ENCODE data around the gene SSNA1. TPM values are rescaled to one million over a fixed set of nuclear protein-coding genes. Genes with fewer than 3 reads are reported as not detected.

SSNA1 gene
- total RNA-seq, 3 donors from 2014 or later, result 75.0 to 92.8 (median 82.7) TPM

- H3K27ac ChIP-seq, result no peak overlapping the region
- H3K27me3 ChIP-seq, result no peaks in the 10 kb centered on the region
- no peak for DNase-seq (ENCODE audit: low spot score in 2 of 2)
- TF ChIP-seq POLR2A (IDR thresholded peaks at IDR 0.05) (no peak), POLR2AphosphoS5 (IDR thresholded peaks at IDR 0.05) (no peak)
- TF ChIP-seq, protein P1, sequence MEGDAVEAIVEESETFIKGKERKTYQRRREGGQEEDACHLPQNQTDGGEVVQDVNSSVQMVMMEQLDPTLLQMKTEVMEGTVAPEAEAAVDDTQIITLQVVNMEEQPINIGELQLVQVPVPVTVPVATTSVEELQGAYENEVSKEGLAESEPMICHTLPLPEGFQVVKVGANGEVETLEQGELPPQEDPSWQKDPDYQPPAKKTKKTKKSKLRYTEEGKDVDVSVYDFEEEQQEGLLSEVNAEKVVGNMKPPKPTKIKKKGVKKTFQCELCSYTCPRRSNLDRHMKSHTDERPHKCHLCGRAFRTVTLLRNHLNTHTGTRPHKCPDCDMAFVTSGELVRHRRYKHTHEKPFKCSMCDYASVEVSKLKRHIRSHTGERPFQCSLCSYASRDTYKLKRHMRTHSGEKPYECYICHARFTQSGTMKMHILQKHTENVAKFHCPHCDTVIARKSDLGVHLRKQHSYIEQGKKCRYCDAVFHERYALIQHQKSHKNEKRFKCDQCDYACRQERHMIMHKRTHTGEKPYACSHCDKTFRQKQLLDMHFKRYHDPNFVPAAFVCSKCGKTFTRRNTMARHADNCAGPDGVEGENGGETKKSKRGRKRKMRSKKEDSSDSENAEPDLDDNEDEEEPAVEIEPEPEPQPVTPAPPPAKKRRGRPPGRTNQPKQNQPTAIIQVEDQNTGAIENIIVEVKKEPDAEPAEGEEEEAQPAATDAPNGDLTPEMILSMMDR (IDR thresholded peaks at IDR 0.05), result no peak
- peaks cover 0 to 8% of the 10 kb centered on the region in 2 donors for H3K4me1 ChIP-seq
- no peaks in the 10 kb centered on the region for H3K9me3 ChIP-seq
- H3K4me3 ChIP-seq, result peak overlapping the region in 2 of 3 donors; percentile 19 to 48
- no peaks in the 10 kb centered on the region for H3K36me3 ChIP-seq
- intact Hi-C loops (cut with DNase I; ENCODE audit: low total_unique reads), result no loop called here
Observed at GRCh38 chr9:137212520-137212919, 24.0 kb downstream of the SSNA1 start.

DNA sequence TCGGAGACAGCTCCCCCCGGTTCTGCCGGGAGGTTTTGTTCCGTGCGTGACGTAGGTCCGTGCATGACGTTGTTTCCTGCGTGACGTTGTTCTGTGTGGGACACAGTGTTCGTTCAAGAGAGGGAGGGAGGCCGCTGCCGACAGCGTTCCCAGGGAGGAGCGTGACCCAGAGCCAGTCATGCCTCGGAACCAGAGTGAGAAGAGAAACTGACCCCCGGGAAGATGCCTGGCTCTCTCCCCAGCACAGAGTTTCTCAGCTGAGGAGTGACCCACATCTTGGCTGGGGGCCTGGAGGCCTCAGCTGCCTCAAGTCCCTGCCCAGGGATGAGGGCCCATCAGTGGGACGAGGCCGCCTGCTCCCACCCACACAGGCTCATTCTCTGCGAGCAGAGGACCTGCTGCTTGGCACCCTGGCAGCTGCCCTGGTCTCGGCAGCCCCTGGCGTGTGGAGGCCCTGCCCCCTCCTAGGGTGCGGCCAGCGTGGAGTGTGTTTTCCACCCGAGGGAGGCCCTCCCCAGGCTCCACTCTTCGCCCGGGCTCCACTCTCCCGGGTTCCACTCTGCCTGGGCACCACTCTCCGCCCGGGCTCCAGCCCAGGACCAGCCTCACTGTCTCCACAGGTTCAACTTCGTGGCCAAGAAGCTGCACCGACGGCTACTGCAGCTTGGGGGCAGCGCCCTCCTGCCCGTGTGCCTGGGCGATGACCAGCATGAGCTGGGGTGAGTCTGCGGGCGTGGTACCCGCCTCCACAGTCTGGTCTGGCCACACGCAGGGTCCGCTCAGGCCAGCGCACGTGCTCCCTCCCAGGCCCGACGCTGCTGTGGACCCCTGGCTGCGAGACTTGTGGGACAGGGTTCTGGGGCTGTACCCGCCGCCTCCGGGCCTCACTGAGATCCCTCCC lies 24.9 kb downstream of the SSNA1 start:
- intact Hi-C loops (cut with DNase I; ENCODE audit: low total_unique reads), result no loop called here
- TF ChIP-seq POLR2AphosphoS5 (IDR thresholded peaks at IDR 0.05), result no peak
- TF ChIP-seq, protein P1 (IDR thresholded peaks at IDR 0.05), result no peak
- no peak for TF ChIP-seq POLR2A (IDR thresholded peaks at IDR 0.05)
- no peak for DNase-seq (ENCODE audit: low spot score in 2 of 2)
- H3K4me1 ChIP-seq, result peaks cover 0 to 17% of the 10 kb centered on the region in 2 donors
- H3K27me3 ChIP-seq, result no peaks in the 10 kb centered on the region
- peak overlapping the region in 2 of 3 donors; percentile 19 to 48 for H3K4me3 ChIP-seq
- no peaks in the 10 kb centered on the region for H3K36me3 ChIP-seq
- H3K9me3 ChIP-seq, result no peaks in the 10 kb centered on the region
- H3K27ac ChIP-seq, result peak overlapping the region in 1 of 2 donors; percentile 74

GRCh38 chr9:137214620-137215019 lies 26.1 kb downstream of the SSNA1 start:
- no peak overlapping the region for H3K4me3 ChIP-seq
- TF ChIP-seq, protein P1 (IDR thresholded peaks at IDR 0.05), result no peak
- TF ChIP-seq POLR2AphosphoS5 (IDR thresholded peaks at IDR 0.05), result no peak
- no peak for TF ChIP-seq POLR2A (IDR thresholded peaks at IDR 0.05)

DNA sequence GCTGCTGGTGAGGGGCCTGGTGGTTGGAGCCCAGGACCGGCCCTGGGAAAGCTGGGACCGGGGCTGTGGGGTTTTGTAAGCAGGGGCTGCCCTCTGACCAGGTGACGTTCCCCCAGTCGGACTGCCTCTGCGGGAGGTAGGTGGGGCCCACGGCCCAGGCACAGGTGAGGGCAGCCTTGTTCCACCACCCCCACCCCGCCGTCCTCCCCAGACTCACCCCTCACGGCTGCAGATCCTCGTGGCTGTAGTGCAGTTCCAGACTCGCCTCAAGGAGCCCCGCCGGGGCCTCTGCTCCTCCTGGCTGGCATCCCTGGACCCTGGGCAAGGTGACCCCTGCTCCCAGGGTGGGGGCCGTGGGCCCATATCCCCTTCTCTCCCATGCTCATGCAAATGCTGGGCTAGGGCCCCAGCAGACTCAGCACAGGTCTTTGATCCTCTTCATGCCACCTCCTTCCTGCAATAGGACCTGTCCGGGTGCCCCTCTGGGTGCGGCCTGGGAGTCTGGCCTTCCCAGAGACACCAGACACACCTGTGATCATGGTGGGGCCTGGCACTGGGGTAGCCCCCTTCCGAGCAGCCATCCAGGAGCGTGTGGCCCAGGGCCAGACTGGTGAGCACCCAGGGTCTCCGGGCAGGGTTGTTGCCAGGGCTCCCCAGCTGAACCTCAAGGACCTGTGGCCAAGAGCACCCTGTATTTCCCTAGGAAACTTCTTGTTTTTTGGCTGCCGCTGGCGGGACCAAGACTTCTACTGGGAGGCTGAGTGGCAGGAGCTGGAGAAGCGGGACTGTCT lies 26.9 kb downstream of the SSNA1 start:
- Histone ChIP-seq H3K4me1 (peaks cover 0 to 25% of the 10 kb centered on the region in 2 donors), H3K27me3 (no peaks in the 10 kb centered on the region), H3K4me3 (no peak overlapping the region), H3K36me3 (no peaks in the 10 kb centered on the region), H3K27ac (no peak overlapping the region), H3K9me3 (no peaks in the 10 kb centered on the region)
- DNase-seq (ENCODE audit: low spot score in 2 of 2), result no peak
- TF ChIP-seq, protein P1 (IDR thresholded peaks at IDR 0.05), result no peak
- TF ChIP-seq POLR2A (IDR thresholded peaks at IDR 0.05), result no peak
- no peak for TF ChIP-seq POLR2AphosphoS5 (IDR thresholded peaks at IDR 0.05)
- intact Hi-C loops (cut with DNase I; ENCODE audit: low total_unique reads), result no loop called here

More at GRCh38 chr9:137214620-137215019, 26.1 kb downstream of the SSNA1 start:
- DNase-seq (ENCODE audit: low spot score in 2 of 2), result no peak
- Histone ChIP-seq H3K27me3 (no peaks in the 10 kb centered on the region), H3K4me1 (peaks cover 0 to 25% of the 10 kb centered on the region in 2 donors), H3K27ac (no peak overlapping the region), H3K9me3 (no peaks in the 10 kb centered on the region), H3K36me3 (no peaks in the 10 kb centered on the region)
- intact Hi-C loops (cut with DNase I; ENCODE audit: low total_unique reads), result no loop called here

Measured in breast epithelium (tissue), 4 donors.